Fibroblast of lung (primary cell): ENCODE results near the gene NBPF20. TPM values are rescaled to one million over a fixed set of nuclear protein-coding genes. Genes with fewer than 3 reads are reported as not detected.
A peak's percentile ranks its signal among the peaks of the same experiment; 100 is the strongest.
"Not testable (repeated sequence)": the region's sequence is repeated elsewhere in the genome, so short reads cannot be mapped to it uniquely, and the experiment has no call there.

Source experiments
- DNase-seq, 2 donors: peaks; one replicate each; pipeline versions ENCODE4 v3.0.0 to v3.0.0-alpha.2; 2010; ENCODE audit warnings: low read depth in 2 of 2
- H2AFZ ChIP-seq: 2 replicates; pipeline ENCODE4 v1.5.1; 2012; ENCODE audit warnings: low read length, control low read depth, inconsistent platforms
- H3K27ac ChIP-seq: 2 replicates; pipeline ENCODE4 v1.5.1; 2011; ENCODE audit warnings: low read length, control low read depth; ENCODE audit not compliant: insufficient read depth
- H3K27me3 ChIP-seq: 2 replicates; pipeline ENCODE4 v1.5.1; 2011; ENCODE audit warnings: mild to moderate bottlenecking, low read length; ENCODE audit not compliant: control insufficient read depth, insufficient read depth
- H3K36me3 ChIP-seq: 2 replicates; pipeline ENCODE4 v1.5.1; 2011; ENCODE audit warnings: low read length; ENCODE audit not compliant: control insufficient read depth, insufficient read depth
- H3K4me1 ChIP-seq: 2 replicates; pipeline ENCODE4 v1.5.1; 2011; ENCODE audit warnings: low read length; ENCODE audit not compliant: control insufficient read depth, insufficient read depth; ENCODE audit errors: extremely low read depth
- H3K4me2 ChIP-seq: 2 replicates; pipeline ENCODE4 v1.5.1; 2011; ENCODE audit warnings: low read length, control low read depth; ENCODE audit not compliant: insufficient read depth; ENCODE audit errors: extremely low read depth
- H3K4me3 ChIP-seq, 4 experiments: fragments of 200-600 bp in 1 of 4; sonication (generic) in 1 of 4; replicated peaks in 1 of 4; 2 replicates each; pipeline ENCODE4 v1.5.1; 2011 to 2016; ENCODE audit warnings: low read length in 4 of 4, low read depth in 3 of 4, mild to moderate bottlenecking in 3 of 4, control low read depth in 2 of 4, inconsistent platforms in 1 of 4, mixed read lengths in 1 of 4; ENCODE audit not compliant: insufficient read depth in 1 of 4; ENCODE audit errors: control extremely low read depth in 1 of 4
- H3K79me2 ChIP-seq: 2 replicates; pipeline ENCODE4 v1.5.1; 2012; ENCODE audit warnings: mild to moderate bottlenecking, low read length, inconsistent platforms; ENCODE audit not compliant: control insufficient read depth, insufficient read depth
- H3K9ac ChIP-seq: 2 replicates; pipeline ENCODE4 v1.5.1; 2011; ENCODE audit warnings: mild to moderate bottlenecking, low read length, control low read depth; ENCODE audit not compliant: insufficient read depth
- H3K9me3 ChIP-seq: 2 replicates; pipeline ENCODE4 v1.5.1; 2012; ENCODE audit warnings: low read depth, low read length; ENCODE audit not compliant: control insufficient read depth, insufficient read depth
- H4K20me1 ChIP-seq: 2 replicates; pipeline ENCODE4 v1.5.1; 2011; ENCODE audit warnings: low read length; ENCODE audit not compliant: control insufficient read depth, insufficient read depth; ENCODE audit errors: extremely low read depth
- polyA plus RNA-seq, 2 donors: library from polyadenylated mRNA; depleted of rRNA in 1 of 2; stranded (reverse) in 1 of 2; unstranded in 1 of 2; fragments of >200 nt; gene quantifications; 2 replicates each; pipeline ENCODE4 v1.2.1, GENCODE V29; 2011 to 2012; ENCODE audit warnings: missing spikeins in 1 of 2
- total RNA-seq: library from RNA; depleted of rRNA; stranded (reverse); fragments of >200 nt; gene quantifications from 2 replicates; pipeline ENCODE4 v1.2.1, GENCODE V29; 2014

NBPF20 gene
- total and polyA plus RNA-seq, 2 donors (not counting 1 experiment from before 2014, with no cell fraction given): 2.5 to 2.8 TPM

DNA sequence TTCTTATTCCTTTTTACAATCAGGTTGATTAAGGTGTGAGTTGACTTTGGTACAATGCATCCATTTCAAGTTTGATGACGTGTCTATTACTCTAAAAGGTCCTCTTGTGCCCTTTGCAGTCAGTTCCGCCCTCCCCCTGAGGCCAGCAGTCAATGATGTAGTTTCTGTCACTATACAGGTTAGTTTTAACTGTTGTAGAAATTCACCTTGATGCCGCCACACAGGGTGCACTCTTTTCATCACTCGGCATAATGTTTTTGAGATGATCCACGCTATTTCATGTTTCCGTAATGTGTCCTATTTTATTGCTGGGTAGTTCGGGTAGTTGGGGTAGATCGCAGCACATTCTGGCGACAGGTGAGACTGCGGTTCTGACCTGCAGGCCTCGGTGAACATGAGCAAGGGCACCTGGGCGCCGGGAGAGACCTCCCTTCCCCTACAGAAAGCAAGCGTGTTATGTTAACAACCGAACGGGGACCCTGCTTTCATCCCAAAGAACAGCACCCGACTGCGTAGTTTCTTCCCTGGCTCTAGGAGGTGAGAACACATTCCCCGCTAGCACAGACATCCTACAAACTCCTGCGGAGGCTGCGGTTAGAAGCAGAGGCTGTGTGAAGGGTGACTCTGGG is 39.4 kb upstream of the NBPF20 start:
- DNase-seq, H3K4me2 ChIP-seq: not testable (repeated sequence)
- peak overlapping the region in 3 of 4 experiments; percentile 26 to 55 (median 52) for H3K4me3 ChIP-seq

GRCh38 chr1:145464017-145464416 is 38.6 kb upstream of the NBPF20 start:
- not testable (repeated sequence) for H3K9ac ChIP-seq, H3K27ac ChIP-seq, H2AFZ ChIP-seq, H3K36me3 ChIP-seq, DNase-seq, H3K79me2 ChIP-seq, H3K4me1 ChIP-seq, H3K4me2 ChIP-seq, H3K4me3 ChIP-seq, H3K9me3 ChIP-seq, H4K20me1 ChIP-seq, H3K27me3 ChIP-seq

More for the DNA sequence above, 39.4 kb upstream of the NBPF20 start:
- H3K9ac ChIP-seq, H3K9me3 ChIP-seq, H2AFZ ChIP-seq, H3K27me3 ChIP-seq, H4K20me1 ChIP-seq, H3K36me3 ChIP-seq, H3K4me1 ChIP-seq, H3K27ac ChIP-seq, H3K79me2 ChIP-seq: not testable (repeated sequence)

- H3K9ac ChIP-seq, H3K9me3 ChIP-seq, H3K79me2 ChIP-seq, H3K4me1 ChIP-seq, H3K4me3 ChIP-seq, H3K4me2 ChIP-seq, H2AFZ ChIP-seq, H3K27ac ChIP-seq, H3K36me3 ChIP-seq, H4K20me1 ChIP-seq, H3K27me3 ChIP-seq, DNase-seq: not testable (repeated sequence)
These were observed 35.3 kb upstream of the NBPF20 start for GRCh38 chr1:145460684-145461083.

- DNase-seq, H3K27ac ChIP-seq, H3K79me2 ChIP-seq, H4K20me1 ChIP-seq, H3K9me3 ChIP-seq, H2AFZ ChIP-seq, H3K36me3 ChIP-seq, H3K27me3 ChIP-seq, H3K4me1 ChIP-seq, H3K4me3 ChIP-seq, H3K4me2 ChIP-seq, H3K9ac ChIP-seq: not testable (repeated sequence)
These were observed 34.6 kb upstream of the NBPF20 start for GRCh38 chr1:145460048-145460447.

- H3K27ac ChIP-seq, H3K4me1 ChIP-seq, DNase-seq, H3K36me3 ChIP-seq, H3K27me3 ChIP-seq, H4K20me1 ChIP-seq, H3K9me3 ChIP-seq, H3K79me2 ChIP-seq, H3K9ac ChIP-seq, H3K4me2 ChIP-seq, H2AFZ ChIP-seq, H3K4me3 ChIP-seq: not testable (repeated sequence)
These were observed 34.2 kb upstream of the NBPF20 start for GRCh38 chr1:145459591-145459990.

- not testable (repeated sequence) for H3K4me1 ChIP-seq, H3K9me3 ChIP-seq, H4K20me1 ChIP-seq, DNase-seq, H2AFZ ChIP-seq, H3K4me2 ChIP-seq, H3K27me3 ChIP-seq, H3K36me3 ChIP-seq, H3K79me2 ChIP-seq, H3K27ac ChIP-seq, H3K9ac ChIP-seq, H3K4me3 ChIP-seq
These were observed 33.7 kb upstream of the NBPF20 start for GRCh38 chr1:145459063-145459462.

DNA sequence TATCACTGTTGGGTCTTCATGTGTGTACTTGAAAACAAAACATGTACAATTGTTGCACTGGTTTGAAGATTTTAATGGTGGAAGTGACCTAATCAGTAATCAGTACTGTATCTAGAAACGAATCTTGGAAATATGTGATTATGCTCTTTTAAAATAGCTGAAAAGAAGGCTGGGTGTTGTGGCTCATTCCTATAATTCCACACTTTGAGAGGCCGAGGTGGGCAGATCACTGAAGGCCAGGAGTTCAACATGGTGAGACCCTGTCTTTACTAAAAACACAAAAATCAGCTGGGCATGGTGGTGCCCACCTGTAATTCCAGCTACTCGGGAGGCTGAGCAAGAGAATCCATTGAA is 29.4 kb upstream of the NBPF20 start:
- not testable (repeated sequence) for H3K4me2 ChIP-seq, H3K27me3 ChIP-seq, DNase-seq, H3K9ac ChIP-seq, H3K9me3 ChIP-seq, H2AFZ ChIP-seq, H3K36me3 ChIP-seq, H3K4me3 ChIP-seq, H3K79me2 ChIP-seq, H3K27ac ChIP-seq, H4K20me1 ChIP-seq, H3K4me1 ChIP-seq
